Endothelial cell (in vitro differentiated cells): ENCODE data around the gene FKBP10. TPM values are rescaled to one million over a fixed set of nuclear protein-coding genes. Genes with fewer than 3 reads are reported as not detected.
"Not testable (repeated sequence)": the region's sequence is repeated elsewhere in the genome, so short reads cannot be mapped to it uniquely, and the experiment has no call there.

Experiments
- DNase-seq: peaks from one replicate; pipeline ENCODE4 v3.0.0; 2021; ENCODE audit warnings: low spot score
- H3K27ac Mint-ChIP-seq: one replicate; pipeline ENCODE4 v1.8.0; 2021; ENCODE audit warnings: mixed read lengths, inconsistent platforms; ENCODE audit not compliant: unreplicated experiment
- H3K27me3 Mint-ChIP-seq: one replicate; pipeline ENCODE4 v1.8.0; 2021; ENCODE audit warnings: mild to moderate bottlenecking, moderate library complexity, mixed read lengths, inconsistent platforms; ENCODE audit not compliant: unreplicated experiment
- H3K36me3 Mint-ChIP-seq: one replicate; pipeline ENCODE4 v1.8.0; 2021; ENCODE audit warnings: mild to moderate bottlenecking, low read depth, mixed read lengths, inconsistent platforms; ENCODE audit not compliant: unreplicated experiment
- H3K4me1 Mint-ChIP-seq: one replicate; pipeline ENCODE4 v1.8.0; 2021; ENCODE audit warnings: mild to moderate bottlenecking, mixed read lengths, inconsistent platforms; ENCODE audit not compliant: unreplicated experiment
- H3K4me3 Mint-ChIP-seq: one replicate; pipeline ENCODE4 v1.8.0; 2021; ENCODE audit warnings: mild to moderate bottlenecking, mixed read lengths, inconsistent platforms; ENCODE audit not compliant: unreplicated experiment
- H3K9me3 Mint-ChIP-seq: one replicate; pipeline ENCODE4 v1.8.0; 2021; ENCODE audit warnings: mixed read lengths, inconsistent platforms; ENCODE audit not compliant: unreplicated experiment
- CTCF ChIP-seq: fragments of 200-600 bp; sonication (generic); IDR thresholded peaks from one replicate; pipeline ENCODE4 v1.5.0; 2021; ENCODE audit warnings: antibody characterized with exemption; ENCODE audit not compliant: unreplicated experiment
- total RNA-seq: library from RNA; stranded (reverse); fragmentation: NEBNext Ultra II Directional; extraction: Animal tissue kit (Norgen Biotek cat#: 25700); gene quantifications from one replicate; pipeline ENCODE4 v1.2.1, GENCODE V29; 2021; ENCODE audit not compliant: unreplicated experiment

Gene FKBP10
- total RNA-seq, 1 donor from 2014 or later, result 167 TPM

GRCh38 chr17:41772586-41773189, 40.1 kb upstream of the FKBP10 start:
- H3K4me1 Mint-ChIP-seq, result peaks cover 43% of the 10 kb centered on the region
- no peak for DNase-seq
- H3K9me3 Mint-ChIP-seq, result no peaks in the 10 kb centered on the region
- no peak for TF ChIP-seq CTCF
- peaks cover 20% of the 10 kb centered on the region for H3K27me3 Mint-ChIP-seq
- H3K27ac Mint-ChIP-seq, result no peak overlapping the region
- no peak overlapping the region for H3K4me3 Mint-ChIP-seq
- peaks cover 30% of the 10 kb centered on the region for H3K36me3 Mint-ChIP-seq

GRCh38 chr17:41773190-41773588, 39.6 kb upstream of the FKBP10 start:
- no peak overlapping the region for H3K4me3 Mint-ChIP-seq
- DNase-seq, result no peak
- H3K27ac Mint-ChIP-seq, result no peak overlapping the region
- peaks cover 46% of the 10 kb centered on the region for H3K4me1 Mint-ChIP-seq
- no peak for TF ChIP-seq CTCF
- peaks cover 17% of the 10 kb centered on the region for H3K27me3 Mint-ChIP-seq
- H3K36me3 Mint-ChIP-seq, result peaks cover 29% of the 10 kb centered on the region
- no peaks in the 10 kb centered on the region for H3K9me3 Mint-ChIP-seq

DNA sequence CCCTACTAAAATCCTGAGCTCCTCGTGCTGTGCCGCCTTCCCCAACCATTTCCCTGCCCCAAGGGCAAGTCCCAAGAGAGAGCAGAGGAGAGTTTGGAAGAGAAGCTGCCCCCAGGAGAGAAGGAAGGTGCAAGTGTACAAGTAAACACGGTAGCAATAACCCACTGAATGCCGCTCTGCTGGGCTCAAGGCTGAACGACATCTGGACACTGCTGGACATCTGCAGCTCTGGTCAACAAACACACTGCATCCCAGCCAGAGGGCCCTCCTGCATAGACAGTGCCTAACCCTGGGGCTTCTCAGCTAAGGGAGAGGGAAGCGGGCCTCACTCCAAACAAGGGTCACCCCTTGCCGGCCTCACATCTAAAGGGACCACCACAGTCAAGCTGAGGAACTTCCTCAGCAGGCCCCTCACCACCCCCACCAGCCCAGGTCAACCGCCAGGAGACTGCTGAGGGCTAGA, 39.0 kb upstream of the FKBP10 start:
- Mint-ChIP-seq H3K4me3 (no peak overlapping the region), H3K9me3 (no peaks in the 10 kb centered on the region), H3K36me3 (peaks cover 24% of the 10 kb centered on the region), H3K27ac (peak overlapping the region; percentile 52), H3K27me3 (peaks cover 17% of the 10 kb centered on the region), H3K4me1 (peaks cover 51% of the 10 kb centered on the region)
- DNase-seq, result no peak
- TF ChIP-seq CTCF, result no peak

DNA sequence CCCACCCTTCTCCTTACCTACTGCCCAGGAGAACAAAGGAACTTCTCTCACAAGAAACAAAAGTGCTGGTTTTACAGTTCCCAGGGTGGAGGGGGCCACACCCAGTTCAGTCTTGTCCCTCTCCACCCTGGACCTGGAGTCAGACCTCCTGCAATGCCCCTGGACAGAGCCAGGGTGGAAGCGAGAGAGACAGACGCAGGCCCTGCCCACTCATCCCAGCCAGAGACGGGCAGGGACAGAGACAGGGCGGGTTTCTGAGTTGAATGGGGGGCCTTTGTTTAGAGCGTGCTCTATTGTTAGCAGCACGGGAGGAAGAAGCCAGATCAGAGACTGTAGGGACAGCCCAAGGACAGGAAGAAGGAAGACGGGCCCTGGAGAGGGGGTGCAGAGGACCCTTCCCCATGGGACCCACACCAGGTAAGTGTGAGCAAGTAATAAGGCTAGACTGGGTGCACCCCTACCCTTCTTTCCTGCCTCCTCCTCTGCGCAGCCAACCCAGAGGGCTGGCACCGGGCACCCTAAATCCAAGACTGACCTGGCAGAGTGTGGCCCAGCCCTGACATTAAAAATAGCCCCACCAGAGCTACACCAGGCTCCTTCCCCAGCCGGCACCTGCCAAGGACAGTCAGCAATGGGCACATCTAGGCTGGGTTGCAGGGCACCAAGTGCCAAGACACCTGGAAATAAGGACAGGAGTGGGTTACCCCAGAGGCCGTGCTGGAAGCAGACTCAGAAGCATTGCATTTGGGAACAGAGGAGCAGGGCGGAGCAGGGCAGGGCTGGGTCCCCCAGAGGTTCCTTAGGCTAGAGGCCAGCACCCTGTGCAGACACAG, 37.2 kb upstream of the FKBP10 start:
- H3K27ac Mint-ChIP-seq, result peak overlapping the region; percentile 91
- H3K4me1 Mint-ChIP-seq, result peaks cover 54% of the 10 kb centered on the region
- H3K36me3 Mint-ChIP-seq, result peaks cover 19% of the 10 kb centered on the region
- H3K27me3 Mint-ChIP-seq, result peaks cover 9% of the 10 kb centered on the region
- peak overlapping the region; percentile 79 for H3K4me3 Mint-ChIP-seq
- H3K9me3 Mint-ChIP-seq, result no peaks in the 10 kb centered on the region
- no peak for TF ChIP-seq CTCF
- no peak for DNase-seq

GRCh38 chr17:41776262-41776900, 36.4 kb upstream of the FKBP10 start:
- Mint-ChIP-seq H3K36me3 (peaks cover 17% of the 10 kb centered on the region), H3K4me3 (peak overlapping the region; percentile 32), H3K27ac (peak overlapping the region; percentile 91), H3K4me1 (peaks cover 56% of the 10 kb centered on the region)
- DNase-seq, H3K9me3 Mint-ChIP-seq, H3K27me3 Mint-ChIP-seq: not testable (repeated sequence)
